SK-N-SH treated with all-trans-retinoic acid at 6 μM for 48 hours (cell line): Measurements from ENCODE around the gene GET4.

Source experiments
- ATAC-seq: fragments of 200-7000 bp; cut with Tn5 transposase; 3 replicates; pipeline ENCODE4 v1.9.1; 2020; ENCODE audit warnings: mild to moderate bottlenecking, moderate library complexity
- ARNTL ChIP-seq: fragments of 450-650 bp; formaldehyde crosslinking; IDR thresholded peaks from 2 replicates; pipeline ENCODE4 v1.5.0; 2020; ENCODE audit warnings: low read depth, mild to moderate bottlenecking, moderate library complexity, borderline replicate concordance
- BACH2 ChIP-seq: fragments of 250-450 bp; sonication (Bioruptor Pico); IDR thresholded peaks from 2 replicates; pipeline ENCODE4 v1.9.0; 2021; ENCODE audit warnings: mild to moderate bottlenecking, borderline replicate concordance
- CSDC2 ChIP-seq: fragments of 250-450 bp; sonication (Bioruptor Pico); IDR thresholded peaks from 2 replicates; pipeline ENCODE4 v1.5.0; 2020; ENCODE audit warnings: mild to moderate bottlenecking, moderate library complexity
- ESRRG ChIP-seq: fragments of 250-450 bp; sonication (Bioruptor Pico); IDR thresholded peaks from 2 replicates; pipeline ENCODE4 v1.6.1; 2021; ENCODE audit warnings: mild to moderate bottlenecking
- GLIS3 ChIP-seq: fragments of 250-450 bp; sonication (Bioruptor Pico); IDR thresholded peaks from 2 replicates; pipeline ENCODE4 v1.5.0; 2020; ENCODE audit warnings: mild to moderate bottlenecking, moderate library complexity
- ISL1 ChIP-seq: fragments of 250-450 bp; sonication (Bioruptor Pico); IDR thresholded peaks from 2 replicates; pipeline ENCODE4 v2.1.2; 2022; ENCODE audit warnings: mild to moderate bottlenecking, moderate library complexity
- PPARA ChIP-seq: fragments of 250-450 bp; sonication (Bioruptor Pico); IDR thresholded peaks from 2 replicates; pipeline ENCODE4 v1.5.0; 2020; ENCODE audit warnings: mild to moderate bottlenecking, borderline replicate concordance
- RARB ChIP-seq: fragments of 250-450 bp; sonication (Bioruptor Pico); IDR thresholded peaks from 2 replicates; pipeline ENCODE4 v1.8.0; 2021; ENCODE audit warnings: mild to moderate bottlenecking, moderate library complexity
- SNAI2 ChIP-seq: fragments of 250-450 bp; sonication (Bioruptor Pico); IDR thresholded peaks from 2 replicates; pipeline ENCODE4 v1.5.0; 2020; ENCODE audit warnings: mild to moderate bottlenecking, moderate library complexity
- TCF4 ChIP-seq: fragments of 250-450 bp; sonication (Bioruptor Pico); IDR thresholded peaks from 2 replicates; pipeline ENCODE4 v1.8.0; 2021; ENCODE audit warnings: mild to moderate bottlenecking, moderate library complexity, borderline replicate concordance
- TOX ChIP-seq: fragments of 250-450 bp; sonication (Bioruptor Pico); IDR thresholded peaks from 2 replicates; pipeline ENCODE4 v1.8.0; 2021; ENCODE audit warnings: mild to moderate bottlenecking, moderate library complexity, borderline replicate concordance
- ZC3H10 ChIP-seq: fragments of 250-450 bp; sonication (Bioruptor Pico); IDR thresholded peaks from 2 replicates; pipeline ENCODE4 v1.5.1; 2021; ENCODE audit warnings: mild to moderate bottlenecking, moderate library complexity
- ZFP3 ChIP-seq: fragments of 250-450 bp; sonication (Bioruptor Pico); IDR thresholded peaks from 2 replicates; pipeline ENCODE4 v1.5.0; 2020; ENCODE audit warnings: mild to moderate bottlenecking, moderate library complexity
- ZFP30 ChIP-seq: fragments of 450-650 bp; formaldehyde crosslinking; IDR thresholded peaks from 2 replicates; pipeline ENCODE4 v1.5.0; 2022; ENCODE audit warnings: mild to moderate bottlenecking, moderate library complexity
- ZNF565 ChIP-seq: fragments of 450-650 bp; formaldehyde crosslinking; conservative IDR thresholded peaks from 2 replicates; pipeline ENCODE4 v1.5.0; 2020; ENCODE audit warnings: low read depth, mild to moderate bottlenecking, moderate library complexity
- ZNF70 ChIP-seq: fragments of 450-650 bp; formaldehyde crosslinking; IDR thresholded peaks from 2 replicates; pipeline ENCODE4 v1.5.0; 2020; ENCODE audit warnings: mild to moderate bottlenecking, moderate library complexity
- ZNF8 ChIP-seq: fragments of 450-650 bp; formaldehyde crosslinking; IDR thresholded peaks from 2 replicates; pipeline ENCODE4 v1.5.0; 2020; ENCODE audit warnings: mild to moderate bottlenecking, moderate library complexity
- TF ChIP-seq, protein P1 (sequence below): fragments of 250-450 bp; sonication (Bioruptor Pico); IDR thresholded peaks from 2 replicates; pipeline ENCODE4 v1.8.0; 2021; ENCODE audit warnings: low read depth, mild to moderate bottlenecking, moderate library complexity, borderline replicate concordance
- TF ChIP-seq, protein P2 (sequence below): fragments of 250-450 bp; sonication (Bioruptor Pico); IDR thresholded peaks from 2 replicates; pipeline ENCODE4 v1.8.0; 2020; ENCODE audit warnings: mild to moderate bottlenecking, moderate library complexity, borderline replicate concordance
- TF ChIP-seq, protein P3 (sequence below): fragments of 250-450 bp; sonication (Bioruptor Pico); IDR thresholded peaks from 2 replicates; pipeline ENCODE4 v1.5.0; 2020; ENCODE audit warnings: mild to moderate bottlenecking, moderate library complexity
- TF ChIP-seq, protein P4 (sequence below): fragments of 250-450 bp; sonication (Bioruptor Pico); IDR thresholded peaks from 2 replicates; pipeline ENCODE4 v1.5.1; 2021; ENCODE audit warnings: mild to moderate bottlenecking, moderate library complexity

Gene GET4

DNA sequence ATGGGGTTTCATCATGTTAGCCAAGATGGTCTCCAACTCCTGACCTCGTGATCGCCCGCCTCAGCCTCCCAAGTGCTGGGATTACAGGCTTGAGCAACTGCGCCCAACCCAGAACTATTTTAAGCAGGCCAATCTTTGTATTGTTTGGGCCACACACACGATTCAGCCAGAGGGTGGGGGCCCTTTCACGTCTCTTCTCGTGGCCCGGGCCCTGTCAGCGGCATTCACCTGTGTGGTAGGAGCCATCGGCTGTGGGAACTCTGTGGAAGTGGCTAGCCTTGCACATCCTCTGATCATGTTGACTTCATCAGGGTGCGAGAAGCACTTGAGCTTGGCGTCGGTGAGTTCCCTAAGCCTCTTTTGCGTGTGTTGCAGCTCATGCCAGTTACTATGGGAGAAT lies 27.2 kb upstream of the GET4 start:
- no peak for ATAC-seq
- no peak for TF ChIP-seq ARNTL (CRISPR knock-in tag)
- TF ChIP-seq ZNF8 (CRISPR knock-in tag): no peak
- TF ChIP-seq, protein P1, sequence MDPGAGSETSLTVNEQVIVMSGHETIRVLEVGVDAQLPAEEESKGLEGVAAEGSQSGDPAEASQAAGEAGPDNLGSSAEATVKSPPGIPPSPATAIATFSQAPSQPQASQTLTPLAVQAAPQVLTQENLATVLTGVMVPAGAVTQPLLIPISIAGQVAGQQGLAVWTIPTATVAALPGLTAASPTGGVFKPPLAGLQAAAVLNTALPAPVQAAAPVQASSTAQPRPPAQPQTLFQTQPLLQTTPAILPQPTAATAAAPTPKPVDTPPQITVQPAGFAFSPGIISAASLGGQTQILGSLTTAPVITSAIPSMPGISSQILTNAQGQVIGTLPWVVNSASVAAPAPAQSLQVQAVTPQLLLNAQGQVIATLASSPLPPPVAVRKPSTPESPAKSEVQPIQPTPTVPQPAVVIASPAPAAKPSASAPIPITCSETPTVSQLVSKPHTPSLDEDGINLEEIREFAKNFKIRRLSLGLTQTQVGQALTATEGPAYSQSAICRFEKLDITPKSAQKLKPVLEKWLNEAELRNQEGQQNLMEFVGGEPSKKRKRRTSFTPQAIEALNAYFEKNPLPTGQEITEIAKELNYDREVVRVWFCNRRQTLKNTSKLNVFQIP (CRISPR knock-in tag): no peak
- TF ChIP-seq GLIS3 (CRISPR knock-in tag): no peak
- no peak for TF ChIP-seq ZFP3 (CRISPR knock-in tag)
- no peak for TF ChIP-seq TCF4
- TF ChIP-seq, protein P2, sequence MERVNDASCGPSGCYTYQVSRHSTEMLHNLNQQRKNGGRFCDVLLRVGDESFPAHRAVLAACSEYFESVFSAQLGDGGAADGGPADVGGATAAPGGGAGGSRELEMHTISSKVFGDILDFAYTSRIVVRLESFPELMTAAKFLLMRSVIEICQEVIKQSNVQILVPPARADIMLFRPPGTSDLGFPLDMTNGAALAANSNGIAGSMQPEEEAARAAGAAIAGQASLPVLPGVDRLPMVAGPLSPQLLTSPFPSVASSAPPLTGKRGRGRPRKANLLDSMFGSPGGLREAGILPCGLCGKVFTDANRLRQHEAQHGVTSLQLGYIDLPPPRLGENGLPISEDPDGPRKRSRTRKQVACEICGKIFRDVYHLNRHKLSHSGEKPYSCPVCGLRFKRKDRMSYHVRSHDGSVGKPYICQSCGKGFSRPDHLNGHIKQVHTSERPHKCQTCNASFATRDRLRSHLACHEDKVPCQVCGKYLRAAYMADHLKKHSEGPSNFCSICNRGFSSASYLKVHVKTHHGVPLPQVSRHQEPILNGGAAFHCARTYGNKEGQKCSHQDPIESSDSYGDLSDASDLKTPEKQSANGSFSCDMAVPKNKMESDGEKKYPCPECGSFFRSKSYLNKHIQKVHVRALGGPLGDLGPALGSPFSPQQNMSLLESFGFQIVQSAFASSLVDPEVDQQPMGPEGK (CRISPR knock-in tag): no peak
- TF ChIP-seq ZNF70: no peak
- TF ChIP-seq RARB (CRISPR knock-in tag): no peak
- TF ChIP-seq, protein P3, sequence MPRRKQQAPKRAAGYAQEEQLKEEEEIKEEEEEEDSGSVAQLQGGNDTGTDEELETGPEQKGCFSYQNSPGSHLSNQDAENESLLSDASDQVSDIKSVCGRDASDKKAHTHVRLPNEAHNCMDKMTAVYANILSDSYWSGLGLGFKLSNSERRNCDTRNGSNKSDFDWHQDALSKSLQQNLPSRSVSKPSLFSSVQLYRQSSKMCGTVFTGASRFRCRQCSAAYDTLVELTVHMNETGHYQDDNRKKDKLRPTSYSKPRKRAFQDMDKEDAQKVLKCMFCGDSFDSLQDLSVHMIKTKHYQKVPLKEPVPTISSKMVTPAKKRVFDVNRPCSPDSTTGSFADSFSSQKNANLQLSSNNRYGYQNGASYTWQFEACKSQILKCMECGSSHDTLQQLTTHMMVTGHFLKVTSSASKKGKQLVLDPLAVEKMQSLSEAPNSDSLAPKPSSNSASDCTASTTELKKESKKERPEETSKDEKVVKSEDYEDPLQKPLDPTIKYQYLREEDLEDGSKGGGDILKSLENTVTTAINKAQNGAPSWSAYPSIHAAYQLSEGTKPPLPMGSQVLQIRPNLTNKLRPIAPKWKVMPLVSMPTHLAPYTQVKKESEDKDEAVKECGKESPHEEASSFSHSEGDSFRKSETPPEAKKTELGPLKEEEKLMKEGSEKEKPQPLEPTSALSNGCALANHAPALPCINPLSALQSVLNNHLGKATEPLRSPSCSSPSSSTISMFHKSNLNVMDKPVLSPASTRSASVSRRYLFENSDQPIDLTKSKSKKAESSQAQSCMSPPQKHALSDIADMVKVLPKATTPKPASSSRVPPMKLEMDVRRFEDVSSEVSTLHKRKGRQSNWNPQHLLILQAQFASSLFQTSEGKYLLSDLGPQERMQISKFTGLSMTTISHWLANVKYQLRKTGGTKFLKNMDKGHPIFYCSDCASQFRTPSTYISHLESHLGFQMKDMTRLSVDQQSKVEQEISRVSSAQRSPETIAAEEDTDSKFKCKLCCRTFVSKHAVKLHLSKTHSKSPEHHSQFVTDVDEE (CRISPR knock-in tag): no peak
- TF ChIP-seq BACH2 (CRISPR knock-in tag): no peak
- no peak for TF ChIP-seq ZC3H10 (CRISPR knock-in tag)
- TF ChIP-seq, protein P4, sequence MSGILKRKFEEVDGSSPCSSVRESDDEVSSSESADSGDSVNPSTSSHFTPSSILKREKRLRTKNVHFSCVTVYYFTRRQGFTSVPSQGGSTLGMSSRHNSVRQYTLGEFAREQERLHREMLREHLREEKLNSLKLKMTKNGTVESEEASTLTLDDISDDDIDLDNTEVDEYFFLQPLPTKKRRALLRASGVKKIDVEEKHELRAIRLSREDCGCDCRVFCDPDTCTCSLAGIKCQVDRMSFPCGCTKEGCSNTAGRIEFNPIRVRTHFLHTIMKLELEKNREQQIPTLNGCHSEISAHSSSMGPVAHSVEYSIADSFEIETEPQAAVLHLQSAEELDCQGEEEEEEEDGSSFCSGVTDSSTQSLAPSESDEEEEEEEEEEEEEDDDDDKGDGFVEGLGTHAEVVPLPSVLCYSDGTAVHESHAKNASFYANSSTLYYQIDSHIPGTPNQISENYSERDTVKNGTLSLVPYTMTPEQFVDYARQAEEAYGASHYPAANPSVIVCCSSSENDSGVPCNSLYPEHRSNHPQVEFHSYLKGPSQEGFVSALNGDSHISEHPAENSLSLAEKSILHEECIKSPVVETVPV (CRISPR knock-in tag): no peak
- TF ChIP-seq CSDC2: no peak
- no peak for TF ChIP-seq TOX (CRISPR knock-in tag)
- TF ChIP-seq PPARA: no peak
- no peak for TF ChIP-seq ZFP30 (CRISPR knock-in tag)
- TF ChIP-seq ESRRG (CRISPR knock-in tag): no peak

DNA sequence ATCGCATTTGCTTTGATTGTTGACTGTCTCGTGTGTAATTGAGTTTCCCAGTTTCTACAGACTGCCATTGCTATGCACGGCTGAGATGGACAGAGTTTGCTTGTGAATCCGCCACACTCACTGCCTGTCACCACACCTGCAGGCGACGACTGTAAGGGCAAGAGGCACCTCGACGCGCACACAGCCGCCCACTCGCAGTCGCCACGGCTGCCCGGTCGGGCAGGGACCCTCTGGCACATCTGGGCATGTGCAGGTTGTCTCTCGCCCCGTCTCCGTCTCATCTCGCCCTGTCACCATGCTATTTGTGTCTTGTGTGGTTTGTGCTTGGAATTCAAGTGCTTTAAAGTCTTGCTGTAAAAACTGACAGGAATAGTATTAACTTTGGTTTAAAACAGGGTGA lies 26.6 kb upstream of the GET4 start:
- TF ChIP-seq ZFP3 (CRISPR knock-in tag) (no peak), ESRRG (CRISPR knock-in tag) (no peak), ZNF8 (CRISPR knock-in tag) (no peak), ZNF565 (CRISPR knock-in tag) (no peak)
- no peak for ATAC-seq

DNA sequence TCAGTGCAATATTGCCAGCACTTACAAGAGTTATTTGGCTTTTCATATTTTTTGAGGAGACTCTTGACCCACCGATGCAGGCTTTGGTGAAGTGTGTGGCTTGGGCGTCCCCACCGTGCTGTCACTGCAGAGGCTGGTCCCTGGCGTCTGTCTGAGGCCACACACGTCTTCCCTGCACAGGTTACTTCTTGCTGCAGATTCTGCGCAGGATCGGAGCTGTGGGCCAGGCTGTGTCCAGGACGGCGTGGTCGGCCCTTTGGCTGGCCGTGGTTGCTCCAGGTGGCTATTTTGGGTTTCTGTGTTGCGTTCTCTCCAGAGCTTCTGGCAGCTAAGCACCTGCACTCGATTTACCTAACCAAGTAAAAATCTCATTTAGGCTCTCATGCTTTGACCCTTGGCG lies 25.1 kb upstream of the GET4 start:
- no peak for ATAC-seq
- TF ChIP-seq TOX (CRISPR knock-in tag) (no peak), ZFP30 (CRISPR knock-in tag) (no peak), PPARA (no peak), SNAI2 (CRISPR knock-in tag) (no peak), ZNF8 (CRISPR knock-in tag) (no peak), GLIS3 (CRISPR knock-in tag) (no peak), ZNF565 (CRISPR knock-in tag) (no peak), CSDC2 (no peak), ISL1 (no peak), ZC3H10 (CRISPR knock-in tag) (no peak), ZNF70 (no peak)
- TF ChIP-seq, protein P2 (CRISPR knock-in tag): no peak
- TF ChIP-seq, protein P3 (CRISPR knock-in tag): no peak
- TF ChIP-seq, protein P4 (CRISPR knock-in tag): no peak
